Measurements from ENCODE around the gene ZNF747. TPM values are rescaled to one million over a fixed set of nuclear protein-coding genes. Genes with fewer than 3 reads are reported as not detected.

The ZNF747 gene
- total RNA-seq, 1 donor from 2014 or later = 5.2 TPM

DNA sequence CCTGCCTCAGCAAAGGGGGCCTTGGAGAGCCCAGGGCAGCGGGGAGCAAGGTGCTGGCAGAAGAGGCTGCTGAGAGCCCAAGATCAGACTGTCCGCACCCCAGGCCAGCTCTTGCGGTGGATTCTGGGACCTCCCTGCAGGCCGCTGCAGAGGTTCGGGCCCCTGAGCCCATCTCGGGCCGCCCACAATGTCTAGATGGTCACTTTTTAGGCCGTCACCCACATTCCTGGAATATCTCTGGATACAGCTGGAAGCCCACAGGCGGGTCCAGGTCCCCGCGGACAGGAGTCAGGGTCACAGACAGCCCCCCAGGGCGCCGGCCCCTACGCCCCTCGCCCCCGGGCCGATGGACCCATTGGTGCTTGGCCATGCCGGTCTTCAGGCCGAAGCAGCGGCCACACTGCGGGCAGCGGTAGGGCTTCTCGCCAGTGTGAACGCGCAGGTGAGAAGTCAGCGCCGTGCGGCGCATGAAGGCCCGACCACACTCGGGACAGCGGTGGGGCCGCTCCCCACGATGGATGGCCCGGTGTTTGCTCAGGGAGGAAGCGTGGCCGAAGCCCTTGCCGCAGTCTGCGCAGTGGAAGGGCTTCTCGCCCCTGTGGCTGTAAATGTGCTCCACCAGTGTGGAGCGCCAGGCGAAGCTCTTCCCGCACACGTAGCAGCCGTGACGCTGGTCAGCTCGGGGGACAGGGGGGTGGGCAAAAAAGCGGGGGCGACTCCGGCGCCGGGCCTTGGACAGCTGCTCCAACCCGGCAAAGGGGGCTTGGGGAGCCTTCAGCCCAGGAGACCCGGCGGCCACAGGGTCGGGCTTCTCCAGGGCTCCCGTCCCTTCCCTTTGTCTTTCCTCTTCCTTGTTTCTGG lies 2.1 kb downstream of the ZNF747 start:
- H3K4me3 Mint-ChIP-seq (ENCODE audit: unreplicated experiment) = no peak overlapping the region
- no peaks in the 10 kb centered on the region for H3K36me3 ChIP-seq (ENCODE audit: insufficient read depth, low read length)
- H3K9ac ChIP-seq (ENCODE audit: low read length) = no peak overlapping the region
- peaks cover 9% of the 10 kb centered on the region for H3K4me1 Mint-ChIP-seq (ENCODE audit: low read depth, unreplicated experiment)
- H3K36me3 Mint-ChIP-seq (ENCODE audit: low read depth, unreplicated experiment) = peaks cover 6% of the 10 kb centered on the region
- H3K27me3 ChIP-seq (ENCODE audit: insufficient read depth, low read length) = no peaks in the 10 kb centered on the region
- H3K27ac Mint-ChIP-seq (ENCODE audit: unreplicated experiment) = no peak overlapping the region
- TF ChIP-seq, protein P1, sequence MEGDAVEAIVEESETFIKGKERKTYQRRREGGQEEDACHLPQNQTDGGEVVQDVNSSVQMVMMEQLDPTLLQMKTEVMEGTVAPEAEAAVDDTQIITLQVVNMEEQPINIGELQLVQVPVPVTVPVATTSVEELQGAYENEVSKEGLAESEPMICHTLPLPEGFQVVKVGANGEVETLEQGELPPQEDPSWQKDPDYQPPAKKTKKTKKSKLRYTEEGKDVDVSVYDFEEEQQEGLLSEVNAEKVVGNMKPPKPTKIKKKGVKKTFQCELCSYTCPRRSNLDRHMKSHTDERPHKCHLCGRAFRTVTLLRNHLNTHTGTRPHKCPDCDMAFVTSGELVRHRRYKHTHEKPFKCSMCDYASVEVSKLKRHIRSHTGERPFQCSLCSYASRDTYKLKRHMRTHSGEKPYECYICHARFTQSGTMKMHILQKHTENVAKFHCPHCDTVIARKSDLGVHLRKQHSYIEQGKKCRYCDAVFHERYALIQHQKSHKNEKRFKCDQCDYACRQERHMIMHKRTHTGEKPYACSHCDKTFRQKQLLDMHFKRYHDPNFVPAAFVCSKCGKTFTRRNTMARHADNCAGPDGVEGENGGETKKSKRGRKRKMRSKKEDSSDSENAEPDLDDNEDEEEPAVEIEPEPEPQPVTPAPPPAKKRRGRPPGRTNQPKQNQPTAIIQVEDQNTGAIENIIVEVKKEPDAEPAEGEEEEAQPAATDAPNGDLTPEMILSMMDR (IDR thresholded peaks at IDR 0.05; ENCODE audit: insufficient read depth, low read depth, low read length) = no peak
- no peak for TF ChIP-seq EZH2 (IDR thresholded peaks at IDR 0.05; ENCODE audit: insufficient read depth, low read length)
- DNase-seq (ENCODE audit: low read depth) (no peak), FAIRE-seq (no peak)
- no peaks in the 10 kb centered on the region for H3K9me3 ChIP-seq (ENCODE audit: insufficient read depth, low read depth, low read length)
- peaks cover 25% of the 10 kb centered on the region for H3K4me1 ChIP-seq (ENCODE audit: insufficient read depth, low read length)
- H3K4me3 ChIP-seq (ENCODE audit: insufficient read depth, low read depth, low read length) = no peak overlapping the region
- H3K79me2 ChIP-seq (ENCODE audit: insufficient read depth, low read length) = peaks cover 22% of the 10 kb centered on the region
- H4K20me1 ChIP-seq (ENCODE audit: insufficient read depth, low read length) = no peaks in the 10 kb centered on the region
- H3K9me3 Mint-ChIP-seq (ENCODE audit: unreplicated experiment) = no peaks in the 10 kb centered on the region
- no peak overlapping the region for H2AFZ ChIP-seq (ENCODE audit: low read depth, low read length)
- H3K4me2 ChIP-seq (ENCODE audit: low read length) = no peak overlapping the region
- H3K27me3 Mint-ChIP-seq (ENCODE audit: low read depth, unreplicated experiment) = no peaks in the 10 kb centered on the region
- no peak overlapping the region for H3K27ac ChIP-seq (ENCODE audit: low read depth, low read length)

DNA sequence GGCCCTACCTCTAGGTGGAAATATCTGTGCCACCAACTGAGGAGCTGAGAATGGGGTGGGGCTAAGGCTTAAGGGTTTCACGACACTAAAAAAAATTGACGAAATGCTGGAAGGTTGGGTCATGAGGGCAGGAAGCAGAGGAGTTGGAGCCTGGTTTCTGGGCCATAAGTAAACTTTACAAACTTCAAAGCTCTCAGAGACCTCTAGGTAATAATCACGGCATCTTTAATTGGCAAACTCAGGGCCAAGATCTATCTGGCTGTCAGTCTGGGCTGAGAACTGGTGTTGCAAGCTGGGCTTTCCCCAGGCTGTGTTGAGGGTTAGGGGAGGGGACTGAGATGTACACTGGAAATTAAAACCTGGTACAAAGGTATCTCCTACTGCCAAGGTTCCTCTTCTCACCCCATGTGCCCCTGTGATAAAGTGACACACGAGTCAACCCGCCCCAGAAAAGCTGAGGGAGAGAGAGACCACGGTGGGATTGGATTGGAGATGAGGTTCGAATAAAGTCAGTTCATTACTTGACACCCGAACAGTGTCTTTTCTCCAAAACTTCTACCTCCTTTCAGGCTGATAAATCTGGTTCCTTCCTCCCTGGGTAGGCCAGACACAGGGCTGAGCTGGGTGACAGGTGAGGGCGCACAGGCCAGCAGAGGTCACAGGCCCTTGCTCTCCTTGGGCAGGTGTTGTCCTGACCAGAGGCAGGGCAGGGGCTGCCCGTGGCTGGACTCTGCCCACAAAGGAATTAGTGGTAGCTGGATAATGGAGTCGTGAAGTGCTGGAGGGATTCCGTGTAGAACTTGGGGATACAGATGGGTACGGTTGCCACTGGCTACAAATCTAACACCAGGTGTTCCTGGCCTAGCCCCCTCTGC lies 4.3 kb downstream of the ZNF747 start:
- TF ChIP-seq EZH2 (IDR thresholded peaks at IDR 0.05; ENCODE audit: insufficient read depth, low read length) = no peak
- Histone ChIP-seq H3K36me3 (ENCODE audit: insufficient read depth, low read length) (no peaks in the 10 kb centered on the region), H3K4me2 (ENCODE audit: low read length) (no peak overlapping the region), H3K27me3 (ENCODE audit: insufficient read depth, low read length) (no peaks in the 10 kb centered on the region), H2AFZ (ENCODE audit: low read depth, low read length) (no peak overlapping the region), H3K4me3 (ENCODE audit: insufficient read depth, low read depth, low read length) (no peak overlapping the region), H3K4me1 (ENCODE audit: insufficient read depth, low read length) (peaks cover 21% of the 10 kb centered on the region), H3K9me3 (ENCODE audit: insufficient read depth, low read depth, low read length) (no peaks in the 10 kb centered on the region), H3K79me2 (ENCODE audit: insufficient read depth, low read length) (peaks cover 22% of the 10 kb centered on the region), H3K27ac (ENCODE audit: low read depth, low read length) (no peak overlapping the region), H3K9ac (ENCODE audit: low read length) (no peak overlapping the region), H4K20me1 (ENCODE audit: insufficient read depth, low read length) (no peaks in the 10 kb centered on the region)
- H3K27me3 Mint-ChIP-seq (ENCODE audit: low read depth, unreplicated experiment) = no peaks in the 10 kb centered on the region
- FAIRE-seq (no peak), DNase-seq (ENCODE audit: low read depth) (no peak)
- no peak overlapping the region for H3K4me3 Mint-ChIP-seq (ENCODE audit: unreplicated experiment)
- no peak overlapping the region for H3K27ac Mint-ChIP-seq (ENCODE audit: unreplicated experiment)
- peaks cover 4% of the 10 kb centered on the region for H3K4me1 Mint-ChIP-seq (ENCODE audit: low read depth, unreplicated experiment)
- H3K36me3 Mint-ChIP-seq (ENCODE audit: low read depth, unreplicated experiment) = no peaks in the 10 kb centered on the region
- no peaks in the 10 kb centered on the region for H3K9me3 Mint-ChIP-seq (ENCODE audit: unreplicated experiment)

DNA sequence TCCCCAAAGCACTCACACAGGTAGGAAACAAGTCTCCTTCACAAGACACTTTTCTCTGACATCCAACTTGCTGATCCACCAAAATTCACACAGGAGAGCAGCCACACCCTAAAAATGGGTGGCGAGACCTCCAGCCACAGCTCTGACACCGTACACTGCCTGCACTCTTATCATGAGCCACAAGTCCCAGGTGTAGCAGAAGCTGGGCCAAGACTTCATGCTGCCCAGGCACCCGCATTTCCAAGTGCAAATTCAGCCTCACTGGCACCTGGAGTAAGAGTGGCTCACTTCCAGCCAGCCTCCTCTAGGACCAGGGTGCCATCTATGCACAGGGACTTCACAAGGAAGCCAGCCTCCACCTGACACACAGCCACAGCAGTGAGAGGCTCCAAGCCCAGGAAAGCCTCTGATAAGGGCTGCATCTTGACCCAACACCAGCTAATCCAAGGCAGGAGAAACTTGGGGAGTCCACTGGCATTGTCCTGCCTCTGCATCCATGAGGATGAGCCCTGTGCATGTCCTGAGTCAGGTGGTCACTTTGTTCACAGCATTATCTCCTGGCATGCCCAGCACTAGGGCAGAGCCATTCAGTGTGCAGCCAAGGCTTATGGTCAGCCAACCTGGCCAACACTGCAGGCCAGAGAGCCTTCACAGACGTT lies 5.7 kb downstream of the ZNF747 start:
- no peak overlapping the region for H3K27ac Mint-ChIP-seq (ENCODE audit: unreplicated experiment)
- H3K27me3 Mint-ChIP-seq (ENCODE audit: low read depth, unreplicated experiment) = no peaks in the 10 kb centered on the region
- H3K27me3 ChIP-seq (ENCODE audit: insufficient read depth, low read length) = no peaks in the 10 kb centered on the region
- H3K9me3 ChIP-seq (ENCODE audit: insufficient read depth, low read depth, low read length) = no peaks in the 10 kb centered on the region
- H3K36me3 Mint-ChIP-seq (ENCODE audit: low read depth, unreplicated experiment) = no peaks in the 10 kb centered on the region
- DNase-seq (ENCODE audit: low read depth) (no peak), FAIRE-seq (no peak)
- no peaks in the 10 kb centered on the region for H3K36me3 ChIP-seq (ENCODE audit: insufficient read depth, low read length)
- no peak overlapping the region for H3K4me3 ChIP-seq (ENCODE audit: insufficient read depth, low read depth, low read length)
- H3K9ac ChIP-seq (ENCODE audit: low read length) = no peak overlapping the region
- no peaks in the 10 kb centered on the region for H3K9me3 Mint-ChIP-seq (ENCODE audit: unreplicated experiment)
- TF ChIP-seq EZH2 (IDR thresholded peaks at IDR 0.05; ENCODE audit: insufficient read depth, low read length) = no peak
- TF ChIP-seq, protein P1 (IDR thresholded peaks at IDR 0.05; ENCODE audit: insufficient read depth, low read depth, low read length) = no peak
- no peak overlapping the region for H3K4me2 ChIP-seq (ENCODE audit: low read length)
- no peaks in the 10 kb centered on the region for H4K20me1 ChIP-seq (ENCODE audit: insufficient read depth, low read length)
- no peak overlapping the region for H2AFZ ChIP-seq (ENCODE audit: low read depth, low read length)
- no peak overlapping the region for H3K4me3 Mint-ChIP-seq (ENCODE audit: unreplicated experiment)
- peaks cover 17% of the 10 kb centered on the region for H3K79me2 ChIP-seq (ENCODE audit: insufficient read depth, low read length)
- peaks cover 9% of the 10 kb centered on the region for H3K4me1 ChIP-seq (ENCODE audit: insufficient read depth, low read length)
- no peak overlapping the region for H3K27ac ChIP-seq (ENCODE audit: low read depth, low read length)
- H3K4me1 Mint-ChIP-seq (ENCODE audit: low read depth, unreplicated experiment) = peaks cover 4% of the 10 kb centered on the region

Measured in astrocyte (in vitro differentiated cells and primary cell).